Liver (tissue), 9 donors: ENCODE measurements around the gene BPGM. TPM values are rescaled to one million over a fixed set of nuclear protein-coding genes. Genes with fewer than 3 reads are reported as not detected.

Experiments
- DNase-seq: peaks from one replicate; pipeline ENCODE4 v3.0.0-alpha.2; 2017; ENCODE audit warnings: low spot score
- H3K27ac ChIP-seq, 2 donors: one replicate each; pipeline ENCODE4 v1.7.0; 2013; ENCODE audit warnings: inconsistent platforms in 2 of 2, low read length in 2 of 2, control low read depth in 1 of 2, low read depth in 1 of 2, mild to moderate bottlenecking in 1 of 2
- H3K27me3 ChIP-seq, 4 donors: one replicate each; pipeline versions ENCODE4 v1.6.1 to v1.7.0; 2013; ENCODE audit warnings: low read length in 3 of 4, inconsistent platforms in 1 of 4, mild to moderate bottlenecking in 1 of 4, moderate library complexity in 1 of 4; ENCODE audit not compliant: control insufficient read depth in 4 of 4, insufficient read depth in 4 of 4
- H3K36me3 ChIP-seq, 4 donors: one replicate each; pipeline versions ENCODE4 v1.6.1 to v1.7.0; 2013; ENCODE audit warnings: low read length in 3 of 4, mild to moderate bottlenecking in 3 of 4, low read depth in 1 of 4, moderate library complexity in 1 of 4; ENCODE audit not compliant: control insufficient read depth in 4 of 4, insufficient read depth in 3 of 4
- H3K4me1 ChIP-seq, 4 donors: one replicate each; pipeline versions ENCODE4 v1.6.1 to v1.7.0; 2013; ENCODE audit warnings: low read length in 3 of 4, mild to moderate bottlenecking in 3 of 4, moderate library complexity in 1 of 4; ENCODE audit not compliant: control insufficient read depth in 4 of 4, insufficient read depth in 4 of 4
- H3K4me3 ChIP-seq, 3 donors: one replicate each; pipeline versions ENCODE4 v1.6.1 to v1.7.0; 2013; ENCODE audit warnings: low read length in 3 of 3, control low read depth in 1 of 3, low read depth in 1 of 3, mild to moderate bottlenecking in 1 of 3
- H3K9ac ChIP-seq, 2 donors: one replicate each; pipeline ENCODE4 v1.7.0; 2013; ENCODE audit warnings: low read length in 2 of 2, mild to moderate bottlenecking in 2 of 2, moderate library complexity in 2 of 2, control low read depth in 1 of 2, low read depth in 1 of 2
- H3K9me3 ChIP-seq, 4 donors: one replicate each; pipeline versions ENCODE4 v1.6.1 to v1.7.0; 2013; ENCODE audit warnings: low read length in 3 of 4; ENCODE audit not compliant: control insufficient read depth in 4 of 4
- CTCF ChIP-seq: fragments of 150-350 bp; IDR thresholded peaks from 2 replicates; pipeline ENCODE4 v1.5.1; 2017; ENCODE audit warnings: improper control_type of control experiment, low read depth, low read length; ENCODE audit not compliant: missing input control
- EGR1 ChIP-seq, 2 donors: IDR thresholded peaks; 2 replicates each; pipeline ENCODE4 v1.6.1; 2016 to 2018; ENCODE audit warnings: antibody characterized with exemption in 2 of 2, low read depth in 2 of 2
- FOXA1 ChIP-seq: IDR thresholded peaks from 2 replicates; pipeline ENCODE4 v1.6.1; 2016; ENCODE audit warnings: antibody characterized with exemption
- FOXA2 ChIP-seq: IDR thresholded peaks from 2 replicates; pipeline ENCODE4 v1.6.1; 2016; ENCODE audit warnings: antibody characterized with exemption
- GABPA ChIP-seq, 2 donors: IDR thresholded peaks in 1 of 2; conservative IDR thresholded peaks in 1 of 2; 2 replicates each; pipeline ENCODE4 v1.6.1; 2016; ENCODE audit warnings: antibody characterized with exemption in 2 of 2, mild to moderate bottlenecking in 1 of 2, moderate library complexity in 1 of 2
- HNF4A ChIP-seq, 2 donors: conservative IDR thresholded peaks; 2 replicates each; pipeline ENCODE4 v1.6.1; 2016; ENCODE audit warnings: antibody characterized with exemption in 2 of 2, mild to moderate bottlenecking in 2 of 2
- HNF4G ChIP-seq: IDR thresholded peaks from 2 replicates; pipeline ENCODE4 v1.6.1; 2016; ENCODE audit warnings: antibody characterized with exemption
- JUND ChIP-seq, 2 donors: IDR thresholded peaks; 2 replicates each; pipeline ENCODE4 v1.6.1; 2016; ENCODE audit warnings: antibody characterized with exemption in 2 of 2
- NR2F2 ChIP-seq: IDR thresholded peaks from 2 replicates; pipeline ENCODE4 v1.6.1; 2016; ENCODE audit warnings: antibody characterized with exemption
- RAD21 ChIP-seq, 2 donors: IDR thresholded peaks; 2 replicates each; pipeline ENCODE4 v1.6.1; 2016; ENCODE audit warnings: antibody characterized with exemption in 2 of 2, mild to moderate bottlenecking in 2 of 2
- REST ChIP-seq: IDR thresholded peaks from 2 replicates; pipeline ENCODE4 v1.6.1; 2016; ENCODE audit warnings: antibody characterized with exemption, mild to moderate bottlenecking
- RXRA ChIP-seq, 2 donors: IDR thresholded peaks; 2 replicates each; pipeline ENCODE4 v1.6.1; 2017 to 2018; ENCODE audit warnings: antibody characterized with exemption in 2 of 2, mild to moderate bottlenecking in 1 of 2
- SP1 ChIP-seq: IDR thresholded peaks from 2 replicates; pipeline ENCODE4 v1.6.1; 2018; ENCODE audit warnings: antibody characterized with exemption, mild to moderate bottlenecking
- TAF1 ChIP-seq: conservative IDR thresholded peaks from 2 replicates; pipeline ENCODE4 v1.6.1; 2016; ENCODE audit warnings: antibody characterized with exemption, mild to moderate bottlenecking
- YY1 ChIP-seq: IDR thresholded peaks from 2 replicates; pipeline ENCODE4 v1.6.1; 2016; ENCODE audit warnings: antibody characterized with exemption, mild to moderate bottlenecking
- WGBS: extraction: QIAGEN DNeasy Blood & Tissue Kit; methylation state at CpG from one replicate; pipeline ENCODE4 v1.1.7; 2013; 5-methylcytosine and 5-hydroxymethylcytosine counted together
- polyA plus RNA-seq, 2 donors: library from polyadenylated mRNA; stranded (reverse) in 1 of 2; unstranded in 1 of 2; fragments of 200-250 nt in 1 of 2; fragments of >200 nt in 1 of 2; fragmentation: Nextera tagmentation in 1 of 2; extraction: Ambion mirVana in 1 of 2; gene quantifications; one replicate each; pipeline versions ENCODE4 v1.2.1 to v1.2.3, GENCODE V29; 2013 to 2015
- total RNA-seq, 2 donors: library from RNA; depleted of rRNA; stranded (reverse); fragments of >200 nt; gene quantifications; one replicate each; pipeline ENCODE4 v1.2.3, GENCODE V29; 2014
- TF ChIP-seq, protein P1 (sequence below): IDR thresholded peaks from 2 replicates; pipeline ENCODE4 v1.6.1; 2016; ENCODE audit warnings: antibody characterized with exemption
- TF ChIP-seq, protein P2 (sequence below): IDR thresholded peaks from 2 replicates; pipeline ENCODE4 v1.6.1; 2016; ENCODE audit warnings: antibody characterized with exemption
- TF ChIP-seq, protein P3 (sequence below): IDR thresholded peaks from 2 replicates; pipeline ENCODE4 v1.6.1; 2016; ENCODE audit warnings: antibody characterized with exemption
- donor health status: healthy.
- donor health status: healthy.
- donor health status: healthy.
- donor health status: healthy.
- donor health status: healthy.

Gene BPGM
- total and polyA plus RNA-seq, 4 donors: 6.1 to 250 (median 7.6) TPM

- TF ChIP-seq, protein P1, sequence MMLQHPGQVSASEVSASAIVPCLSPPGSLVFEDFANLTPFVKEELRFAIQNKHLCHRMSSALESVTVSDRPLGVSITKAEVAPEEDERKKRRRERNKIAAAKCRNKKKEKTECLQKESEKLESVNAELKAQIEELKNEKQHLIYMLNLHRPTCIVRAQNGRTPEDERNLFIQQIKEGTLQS: no peak
- no peak for TF ChIP-seq RXRA (IDR thresholded peaks at IDR 0.05)
- no peak for TF ChIP-seq NR2F2
- no peak for TF ChIP-seq FOXA2
- no peak for TF ChIP-seq SP1
- TF ChIP-seq HNF4A (conservative IDR thresholded peaks at IDR 0.05): no peak
- TF ChIP-seq RAD21 (IDR thresholded peaks at IDR 0.05): no peak
- no peak for TF ChIP-seq YY1
- TF ChIP-seq EGR1 (IDR thresholded peaks at IDR 0.05; ENCODE audit: low read depth in 2 of 2): no peak
- no peak for TF ChIP-seq HNF4G
- TF ChIP-seq, protein P2, sequence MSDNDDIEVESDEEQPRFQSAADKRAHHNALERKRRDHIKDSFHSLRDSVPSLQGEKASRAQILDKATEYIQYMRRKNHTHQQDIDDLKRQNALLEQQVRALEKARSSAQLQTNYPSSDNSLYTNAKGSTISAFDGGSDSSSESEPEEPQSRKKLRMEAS: no peak
- no peak for TF ChIP-seq FOXA1
Measured at GRCh38 chr7:134660242-134660785, 13.7 kb downstream of the BPGM start (continued).

DNA sequence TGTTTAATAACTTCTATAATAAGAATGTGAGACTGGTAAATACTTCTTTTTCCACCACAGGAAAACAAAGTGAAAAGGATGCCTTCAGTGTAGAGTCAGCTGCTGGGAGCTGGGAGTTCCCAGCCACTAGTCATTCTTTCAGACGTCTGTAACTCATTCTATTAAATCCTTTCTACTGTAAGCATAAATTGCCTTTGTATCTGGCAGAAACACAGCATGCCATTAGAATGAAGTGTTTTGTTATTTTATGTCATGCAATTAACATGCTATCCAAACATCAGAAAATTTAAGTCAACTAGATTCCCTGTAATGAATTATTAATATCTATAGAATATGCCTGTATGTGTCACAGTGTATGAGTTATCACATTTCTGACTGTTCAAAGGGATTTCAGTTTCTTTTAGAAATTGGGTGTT is 14.3 kb downstream of the BPGM start:
- H3K9me3 ChIP-seq: no peaks in the 10 kb centered on the region
- no peak overlapping the region for H3K9ac ChIP-seq
- H3K4me3 ChIP-seq: no peak overlapping the region
- TF ChIP-seq RAD21 (IDR thresholded peaks at IDR 0.05) (no peak), TAF1 (no peak), YY1 (no peak), FOXA2 (no peak), HNF4G (no peak), REST (no peak), HNF4A (conservative IDR thresholded peaks at IDR 0.05) (no peak), JUND (IDR thresholded peaks at IDR 0.05) (no peak), RXRA (IDR thresholded peaks at IDR 0.05) (no peak), SP1 (no peak), CTCF (no peak), EGR1 (IDR thresholded peaks at IDR 0.05; ENCODE audit: low read depth in 2 of 2) (no peak), FOXA1 (no peak), GABPA (IDR thresholded peaks at IDR 0.05 in 1 of 2, conservative IDR thresholded peaks at IDR 0.05 in 1 of 2) (no peak)
- TF ChIP-seq, protein P3, sequence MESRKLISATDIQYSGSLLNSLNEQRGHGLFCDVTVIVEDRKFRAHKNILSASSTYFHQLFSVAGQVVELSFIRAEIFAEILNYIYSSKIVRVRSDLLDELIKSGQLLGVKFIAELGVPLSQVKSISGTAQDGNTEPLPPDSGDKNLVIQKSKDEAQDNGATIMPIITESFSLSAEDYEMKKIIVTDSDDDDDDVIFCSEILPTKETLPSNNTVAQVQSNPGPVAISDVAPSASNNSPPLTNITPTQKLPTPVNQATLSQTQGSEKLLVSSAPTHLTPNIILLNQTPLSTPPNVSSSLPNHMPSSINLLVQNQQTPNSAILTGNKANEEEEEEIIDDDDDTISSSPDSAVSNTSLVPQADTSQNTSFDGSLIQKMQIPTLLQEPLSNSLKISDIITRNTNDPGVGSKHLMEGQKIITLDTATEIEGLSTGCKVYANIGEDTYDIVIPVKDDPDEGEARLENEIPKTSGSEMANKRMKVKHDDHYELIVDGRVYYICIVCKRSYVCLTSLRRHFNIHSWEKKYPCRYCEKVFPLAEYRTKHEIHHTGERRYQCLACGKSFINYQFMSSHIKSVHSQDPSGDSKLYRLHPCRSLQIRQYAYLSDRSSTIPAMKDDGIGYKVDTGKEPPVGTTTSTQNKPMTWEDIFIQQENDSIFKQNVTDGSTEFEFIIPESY: no peak
- TF ChIP-seq, protein P2: no peak
- TF ChIP-seq, protein P1: no peak
- H3K27me3 ChIP-seq: no peaks in the 10 kb centered on the region
- WGBS: 76% methylated on average over 1 of the region's 1 CpG
- no peak for DNase-seq
- peaks cover 0 to 15% (median 7%) of the 10 kb centered on the region in 4 donors for H3K36me3 ChIP-seq
- no peak overlapping the region for H3K27ac ChIP-seq
- no peaks in the 10 kb centered on the region for H3K4me1 ChIP-seq
